GM12878 (cell line): Measurements from ENCODE around the gene FOXO3. TPM values are rescaled to one million over a fixed set of nuclear protein-coding genes. Genes with fewer than 3 reads are reported as not detected.

Source experiments
- ATAC-seq: fragments of 200-7000 bp; cut with Tn5 transposase; 3 replicates; pipeline ENCODE4 v1.9.1; 2020; ENCODE audit warnings: mild to moderate bottlenecking, moderate library complexity
- BruUV-seq: library from RNA; stranded (reverse); fragments of 400-500 nt; replicated peaks from 2 replicates; lab custom pipeline; 2021; lab: Mats Ljungman, UMichigan
- CTCF ChIA-PET: fragments of 300-600 bp; sonication (Branson Sonifier 250); formaldehyde crosslinking; extraction: SDS; loops from one replicate; lab custom pipeline; 2021; ENCODE audit warnings: inconsistent platforms; lab: Yijun Ruan, JAX
- POLR2A ChIA-PET: fragments of 350-600 bp; formaldehyde crosslinking; extraction: SDS; loops from one replicate; lab custom pipeline; 2021; ENCODE audit warnings: inconsistent platforms; lab: Charles Lee
- RAD21 ChIA-PET: fragments of 300-600 bp; sonication (Branson Sonifier 250); formaldehyde crosslinking; loops from one replicate; lab custom pipeline; 2023; ENCODE audit warnings: antibody characterized with exemption; ENCODE audit not compliant: unreplicated experiment; lab: Charles Lee
- SMC1A ChIA-PET: fragments of 300-600 bp; sonication (Branson Sonifier 250); formaldehyde crosslinking; loops from one replicate; lab custom pipeline; 2023; ENCODE audit not compliant: unreplicated experiment, uncharacterized antibody; lab: Charles Lee
- DNase-seq: peaks from one replicate; pipeline ENCODE4 v3.0.0-alpha.2; 2011; ENCODE audit warnings: low read depth, low spot score
- FAIRE-seq: peaks from 3 replicates; lab custom pipeline; 2011; peaks lifted over from hg19 to GRCh38; lab: Jason Lieb, UNC
- H2AFZ ChIP-seq: 2 replicates; pipeline ENCODE4 v1.6.0; 2011; ENCODE audit warnings: low read depth, low read length, control low read depth; ENCODE audit not compliant: control insufficient read depth
- H3K27ac ChIP-seq: 2 replicates; pipeline ENCODE4 v1.5.1; 2011; ENCODE audit warnings: control low read depth; ENCODE audit not compliant: control insufficient read depth, insufficient read depth
- H3K27me3 ChIP-seq, 2 experiments: replicated peaks in 1 of 2; 2 replicates each; pipeline versions ENCODE4 v1.6.0 to v1.6.1; 2011; ENCODE audit warnings: low read length in 1 of 2; ENCODE audit not compliant: control insufficient read depth in 2 of 2, insufficient read depth in 2 of 2
- H3K36me3 ChIP-seq, 2 experiments: 2 replicates each; pipeline ENCODE4 v1.5.1; 2011; ENCODE audit warnings: low read length in 1 of 2; ENCODE audit not compliant: control insufficient read depth in 2 of 2, insufficient read depth in 2 of 2
- H3K4me1 ChIP-seq: 2 replicates; pipeline ENCODE4 v1.6.1; 2011; ENCODE audit warnings: mild to moderate bottlenecking, low read length, moderate library complexity, mixed read lengths; ENCODE audit not compliant: control insufficient read depth, insufficient read depth
- H3K4me2 ChIP-seq: 2 replicates; pipeline ENCODE4 v1.6.0; 2011; ENCODE audit warnings: control low read depth; ENCODE audit not compliant: control insufficient read depth, insufficient read depth
- H3K4me3 ChIP-seq: fragments of 200-600 bp; sonication (generic); 2 replicates; pipeline ENCODE4 v1.5.1; 2016
- H3K79me2 ChIP-seq: 2 replicates; pipeline ENCODE4 v1.6.0; 2011; ENCODE audit warnings: low read length; ENCODE audit not compliant: control insufficient read depth, insufficient read depth
- H3K9ac ChIP-seq: 2 replicates; pipeline ENCODE4 v1.8.0; 2011; ENCODE audit warnings: low read length, control low read depth, mixed read lengths; ENCODE audit not compliant: control insufficient read depth, insufficient read depth
- H3K9me3 ChIP-seq: replicated peaks from 3 replicates; pipeline ENCODE4 v1.5.1; 2011; ENCODE audit warnings: mild to moderate bottlenecking, low read length; ENCODE audit not compliant: control insufficient read depth, insufficient read depth
- H4K20me1 ChIP-seq: 2 replicates; pipeline ENCODE4 v1.6.0; 2011; ENCODE audit not compliant: control insufficient read depth, insufficient read depth
- CBFB ChIP-seq: IDR thresholded peaks from 2 replicates; pipeline ENCODE4 v1.6.1; 2016; ENCODE audit warnings: antibody characterized with exemption, low read depth
- CBX5 ChIP-seq: sonication (generic); IDR thresholded peaks from 2 replicates; pipeline ENCODE4 v1.6.1; 2016; ENCODE audit warnings: low read depth, moderate library complexity, mild to moderate bottlenecking, inconsistent platforms
- HDAC2 ChIP-seq: fragments of 200-600 bp; sonication (generic); IDR thresholded peaks from 2 replicates; pipeline ENCODE4 v1.6.1; 2017
- HDGF ChIP-seq: fragments of 450-650 bp; IDR thresholded peaks from 2 replicates; pipeline ENCODE4 v1.6.1; 2016; ENCODE audit warnings: antibody characterized with exemption
- KDM1A ChIP-seq: fragments of 200-600 bp; sonication (generic); IDR thresholded peaks from 2 replicates; pipeline ENCODE4 v1.6.1; 2016; ENCODE audit warnings: borderline replicate concordance
- NR2C1 ChIP-seq: fragments of 450-650 bp; IDR thresholded peaks from 2 replicates; pipeline ENCODE4 v1.6.1; 2017; ENCODE audit warnings: antibody characterized with exemption, mild to moderate bottlenecking, moderate library complexity
- POLR2AphosphoS5 ChIP-seq: IDR thresholded peaks from 2 replicates; pipeline ENCODE4 v1.6.1; 2011; ENCODE audit warnings: mild to moderate bottlenecking, low read length, inconsistent platforms
- RBBP5 ChIP-seq: fragments of 200-600 bp; sonication (generic); conservative IDR thresholded peaks from 2 replicates; pipeline ENCODE4 v1.6.1; 2016
- TBL1XR1 ChIP-seq: IDR thresholded peaks from 2 replicates; pipeline ENCODE4 v1.6.1; 2012; ENCODE audit warnings: low read depth, low read length, improper control_type of control experiment
- ZNF622 ChIP-seq: fragments of 450-650 bp; IDR thresholded peaks from 2 replicates; pipeline ENCODE4 v1.6.1; 2017; ENCODE audit warnings: mild to moderate bottlenecking, inconsistent platforms
- WGBS: methylation state at CpG from one replicate; pipeline ENCODE4 v1.1.6; 2016; ENCODE audit warnings: low lambda C conversion rate; ENCODE audit not compliant: insufficient replicate concordance, insufficient coverage; ENCODE audit errors: missing lambda C conversion rate; 5-methylcytosine and 5-hydroxymethylcytosine counted together
- in situ Hi-C: fragments of 300-500 bp; cut with MboI; formaldehyde crosslinking; loops from 9 replicates; pipeline ENCODE4 v1.14.3; 2018; ENCODE audit warnings: mixed read lengths
- intact Hi-C: fragments of 100-400 bp; cut with micrococcal nuclease; formaldehyde crosslinking; loops from one replicate; pipeline ENCODE4 v1.14.2; 2022; ENCODE audit not compliant: unreplicated experiment
- polyA plus RNA-seq, 11 experiments: library from polyadenylated mRNA; depleted of rRNA in 4 of 11; unstranded in 6 of 11; stranded (reverse) in 5 of 11; fragments of >200 nt; fragmentation: Nextera tagmentation in 4 of 11; fragmentation: Illumina TruSeq in 1 of 11; extraction: Ambion mirVana in 4 of 11; extraction: Trizol in 1 of 11; gene quantifications; 1 replicate in 1 of 11; 2 replicates in 10 of 11; pipeline versions ENCODE4 v1.2.1 to v1.2.3, GENCODE V29; 2011 to 2016; ENCODE audit warnings: inconsistent platforms in 2 of 11, missing spikeins in 2 of 11, low read depth in 1 of 11
- total RNA-seq, 4 experiments: library from RNA; depleted of rRNA in 3 of 4; stranded (reverse); fragments of >200 nt in 3 of 4; fragmentation: Illumina TruSeq in 1 of 4; extraction: Trizol in 1 of 4; gene quantifications; 2 replicates each; pipeline versions ENCODE4 v1.2.1 to v1.2.3, GENCODE V29; 2013 to 2021
- TF ChIP-seq, protein P1 (sequence below): fragments of 450-650 bp; IDR thresholded peaks from 2 replicates; pipeline ENCODE4 v1.6.1; 2016; ENCODE audit warnings: mild to moderate bottlenecking
- TF ChIP-seq, protein P2 (sequence below): IDR thresholded peaks from 2 replicates; pipeline ENCODE4 v1.6.1; 2012; ENCODE audit warnings: improper control_type of control experiment, low read depth, low read length; ENCODE audit not compliant: insufficient replicate concordance
- TF ChIP-seq, protein P3 (sequence below): IDR thresholded peaks from 2 replicates; pipeline ENCODE4 v1.6.1; 2012; ENCODE audit warnings: low read depth, low read length, improper control_type of control experiment
- TF ChIP-seq, protein P4 (sequence below): fragments of 450-650 bp; IDR thresholded peaks from 2 replicates; pipeline ENCODE4 v1.6.1; 2014; ENCODE audit warnings: mild to moderate bottlenecking

Gene FOXO3
- total and polyA plus RNA-seq, 10 of the 15 experiments (the other 5 are each of a cell fraction or from before 2014, with no cell fraction given): 0.82 to 4.5 (median 1.7) TPM

DNA sequence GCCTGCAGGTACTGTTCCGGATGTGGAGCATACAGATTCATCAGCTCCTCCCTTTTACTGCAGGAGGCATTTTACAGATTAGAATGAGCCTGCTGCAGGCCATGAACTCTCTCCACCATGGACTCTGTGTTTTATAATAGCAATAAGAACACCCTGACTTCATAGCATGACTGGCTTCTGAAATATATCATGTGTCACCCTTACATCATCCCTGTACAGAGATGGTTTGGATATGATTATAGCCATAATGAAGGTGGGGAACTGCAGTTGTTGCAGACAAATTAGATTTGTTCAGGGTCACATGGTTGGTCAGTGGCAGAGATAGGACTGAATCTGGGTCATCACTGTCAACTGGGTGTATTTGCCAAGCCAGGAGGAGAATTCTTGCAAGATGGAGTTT lies 100.7 kb downstream of the FOXO3 start:
- Histone ChIP-seq H3K9ac (no peak overlapping the region), H3K79me2 (no peaks in the 10 kb centered on the region; the same call in 1 of the 2 replicates), H3K4me3 (no peak overlapping the region), H4K20me1 (no peaks in the 10 kb centered on the region), H3K27ac (no peak overlapping the region), H2AFZ (no peak overlapping the region), H3K4me1 (no peaks in the 10 kb centered on the region), H3K4me2 (no peak overlapping the region), H3K9me3 (no peaks in the 10 kb centered on the region), H3K27me3 (no peaks in the 10 kb centered on the region), H3K36me3 (peaks cover 0 to 2% of the 10 kb centered on the region in 2 experiments; a peak in 1 of 4 replicates)
- ChIA-PET CTCF (no interaction called here), SMC1A (no interaction called here), RAD21 (no interaction called here), POLR2A (no interaction called here)
- intact Hi-C loops (no loop called here), in situ Hi-C loops (no loop called here)
- DNase-seq (no peak), FAIRE-seq (no peak), ATAC-seq (0 out of 3 replicates have a peak, but pooled peaks have one; percentile 20)
- no TSS peak for BruUV-seq
- TF ChIP-seq, protein P1, sequence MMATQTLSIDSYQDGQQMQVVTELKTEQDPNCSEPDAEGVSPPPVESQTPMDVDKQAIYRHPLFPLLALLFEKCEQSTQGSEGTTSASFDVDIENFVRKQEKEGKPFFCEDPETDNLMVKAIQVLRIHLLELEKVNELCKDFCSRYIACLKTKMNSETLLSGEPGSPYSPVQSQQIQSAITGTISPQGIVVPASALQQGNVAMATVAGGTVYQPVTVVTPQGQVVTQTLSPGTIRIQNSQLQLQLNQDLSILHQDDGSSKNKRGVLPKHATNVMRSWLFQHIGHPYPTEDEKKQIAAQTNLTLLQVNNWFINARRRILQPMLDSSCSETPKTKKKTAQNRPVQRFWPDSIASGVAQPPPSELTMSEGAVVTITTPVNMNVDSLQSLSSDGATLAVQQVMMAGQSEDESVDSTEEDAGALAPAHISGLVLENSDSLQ: no peak
- TF ChIP-seq HDAC2 (no peak), HDGF (no peak), CBFB (no peak), ZNF622 (no peak), CBX5 (no peak), NR2C1 (no peak), POLR2AphosphoS5 (no peak), TBL1XR1 (no peak), KDM1A (no peak), RBBP5 (no peak)
- TF ChIP-seq, protein P2, sequence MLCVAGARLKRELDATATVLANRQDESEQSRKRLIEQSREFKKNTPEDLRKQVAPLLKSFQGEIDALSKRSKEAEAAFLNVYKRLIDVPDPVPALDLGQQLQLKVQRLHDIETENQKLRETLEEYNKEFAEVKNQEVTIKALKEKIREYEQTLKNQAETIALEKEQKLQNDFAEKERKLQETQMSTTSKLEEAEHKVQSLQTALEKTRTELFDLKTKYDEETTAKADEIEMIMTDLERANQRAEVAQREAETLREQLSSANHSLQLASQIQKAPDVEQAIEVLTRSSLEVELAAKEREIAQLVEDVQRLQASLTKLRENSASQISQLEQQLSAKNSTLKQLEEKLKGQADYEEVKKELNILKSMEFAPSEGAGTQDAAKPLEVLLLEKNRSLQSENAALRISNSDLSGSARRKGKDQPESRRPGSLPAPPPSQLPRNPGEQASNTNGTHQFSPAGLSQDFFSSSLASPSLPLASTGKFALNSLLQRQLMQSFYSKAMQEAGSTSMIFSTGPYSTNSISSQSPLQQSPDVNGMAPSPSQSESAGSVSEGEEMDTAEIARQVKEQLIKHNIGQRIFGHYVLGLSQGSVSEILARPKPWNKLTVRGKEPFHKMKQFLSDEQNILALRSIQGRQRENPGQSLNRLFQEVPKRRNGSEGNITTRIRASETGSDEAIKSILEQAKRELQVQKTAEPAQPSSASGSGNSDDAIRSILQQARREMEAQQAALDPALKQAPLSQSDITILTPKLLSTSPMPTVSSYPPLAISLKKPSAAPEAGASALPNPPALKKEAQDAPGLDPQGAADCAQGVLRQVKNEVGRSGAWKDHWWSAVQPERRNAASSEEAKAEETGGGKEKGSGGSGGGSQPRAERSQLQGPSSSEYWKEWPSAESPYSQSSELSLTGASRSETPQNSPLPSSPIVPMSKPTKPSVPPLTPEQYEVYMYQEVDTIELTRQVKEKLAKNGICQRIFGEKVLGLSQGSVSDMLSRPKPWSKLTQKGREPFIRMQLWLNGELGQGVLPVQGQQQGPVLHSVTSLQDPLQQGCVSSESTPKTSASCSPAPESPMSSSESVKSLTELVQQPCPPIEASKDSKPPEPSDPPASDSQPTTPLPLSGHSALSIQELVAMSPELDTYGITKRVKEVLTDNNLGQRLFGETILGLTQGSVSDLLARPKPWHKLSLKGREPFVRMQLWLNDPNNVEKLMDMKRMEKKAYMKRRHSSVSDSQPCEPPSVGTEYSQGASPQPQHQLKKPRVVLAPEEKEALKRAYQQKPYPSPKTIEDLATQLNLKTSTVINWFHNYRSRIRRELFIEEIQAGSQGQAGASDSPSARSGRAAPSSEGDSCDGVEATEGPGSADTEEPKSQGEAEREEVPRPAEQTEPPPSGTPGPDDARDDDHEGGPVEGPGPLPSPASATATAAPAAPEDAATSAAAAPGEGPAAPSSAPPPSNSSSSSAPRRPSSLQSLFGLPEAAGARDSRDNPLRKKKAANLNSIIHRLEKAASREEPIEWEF: no peak
- TF ChIP-seq, protein P3, sequence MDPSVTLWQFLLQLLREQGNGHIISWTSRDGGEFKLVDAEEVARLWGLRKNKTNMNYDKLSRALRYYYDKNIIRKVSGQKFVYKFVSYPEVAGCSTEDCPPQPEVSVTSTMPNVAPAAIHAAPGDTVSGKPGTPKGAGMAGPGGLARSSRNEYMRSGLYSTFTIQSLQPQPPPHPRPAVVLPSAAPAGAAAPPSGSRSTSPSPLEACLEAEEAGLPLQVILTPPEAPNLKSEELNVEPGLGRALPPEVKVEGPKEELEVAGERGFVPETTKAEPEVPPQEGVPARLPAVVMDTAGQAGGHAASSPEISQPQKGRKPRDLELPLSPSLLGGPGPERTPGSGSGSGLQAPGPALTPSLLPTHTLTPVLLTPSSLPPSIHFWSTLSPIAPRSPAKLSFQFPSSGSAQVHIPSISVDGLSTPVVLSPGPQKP: no peak
- TF ChIP-seq, protein P4, sequence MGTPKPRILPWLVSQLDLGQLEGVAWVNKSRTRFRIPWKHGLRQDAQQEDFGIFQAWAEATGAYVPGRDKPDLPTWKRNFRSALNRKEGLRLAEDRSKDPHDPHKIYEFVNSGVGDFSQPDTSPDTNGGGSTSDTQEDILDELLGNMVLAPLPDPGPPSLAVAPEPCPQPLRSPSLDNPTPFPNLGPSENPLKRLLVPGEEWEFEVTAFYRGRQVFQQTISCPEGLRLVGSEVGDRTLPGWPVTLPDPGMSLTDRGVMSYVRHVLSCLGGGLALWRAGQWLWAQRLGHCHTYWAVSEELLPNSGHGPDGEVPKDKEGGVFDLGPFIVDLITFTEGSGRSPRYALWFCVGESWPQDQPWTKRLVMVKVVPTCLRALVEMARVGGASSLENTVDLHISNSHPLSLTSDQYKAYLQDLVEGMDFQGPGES: no peak
- 100% methylated on average over 1 of the region's 1 CpG for WGBS
